ENCODE data around the gene LASP1. TPM values are rescaled to one million over a fixed set of nuclear protein-coding genes. Genes with fewer than 3 reads are reported as not detected.
A peak's percentile ranks its signal among the peaks of the same experiment; 100 is the strongest.

LASP1 gene, protein sequence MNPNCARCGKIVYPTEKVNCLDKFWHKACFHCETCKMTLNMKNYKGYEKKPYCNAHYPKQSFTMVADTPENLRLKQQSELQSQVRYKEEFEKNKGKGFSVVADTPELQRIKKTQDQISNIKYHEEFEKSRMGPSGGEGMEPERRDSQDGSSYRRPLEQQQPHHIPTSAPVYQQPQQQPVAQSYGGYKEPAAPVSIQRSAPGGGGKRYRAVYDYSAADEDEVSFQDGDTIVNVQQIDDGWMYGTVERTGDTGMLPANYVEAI
- total RNA-seq (ENCODE audit: unreplicated experiment), result 146 TPM
- long read RNA-seq, full-length matches to known transcripts, result 30 of 42 reads
- long read RNA-seq, partial matches to known transcripts, result 1 of 42 reads
- long read RNA-seq, other reads (novel, unspliced or antisense), result 11 of 42 reads

DNA sequence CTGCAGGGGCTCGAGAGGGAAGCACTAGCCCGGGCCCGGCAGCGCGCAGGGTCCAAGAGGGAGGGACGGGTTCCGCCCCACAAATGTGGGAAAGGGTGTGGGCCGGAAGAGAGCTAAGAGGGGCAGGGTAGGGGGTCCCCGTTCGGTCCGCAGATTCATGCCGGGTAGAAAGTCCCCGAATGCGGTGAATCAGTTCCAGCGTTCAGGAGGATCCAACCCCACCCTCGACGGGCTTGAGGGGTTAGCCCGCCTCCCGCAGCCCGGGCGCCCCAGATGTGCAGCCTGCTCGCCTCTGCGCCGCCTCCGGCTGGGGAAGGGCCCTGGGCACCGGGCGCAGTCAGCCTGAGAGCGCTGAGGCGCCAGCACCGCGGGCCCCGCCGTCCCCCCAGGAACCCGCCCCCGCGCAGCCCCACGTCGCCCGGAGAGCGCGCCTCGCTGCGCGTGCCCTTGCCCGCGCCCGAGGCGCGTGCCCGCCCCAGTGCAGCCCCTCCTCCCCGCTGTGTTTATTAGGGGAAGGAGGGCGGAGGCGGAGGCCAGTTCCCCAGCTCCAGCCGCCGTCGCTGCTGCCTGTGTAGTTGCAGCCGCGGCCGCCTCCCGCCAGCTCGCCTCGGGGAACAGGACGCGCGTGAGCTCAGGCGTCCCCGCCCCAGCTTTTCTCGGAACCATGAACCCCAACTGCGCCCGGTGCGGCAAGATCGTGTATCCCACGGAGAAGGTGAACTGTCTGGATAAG is at the start of gene LASP1:
LASP1 (plus strand) TSS at position 533 of the 733 bp plus-strand sequence; CDS start at position 665, 132 bp downstream.
- TF ChIP-seq, protein P1, sequence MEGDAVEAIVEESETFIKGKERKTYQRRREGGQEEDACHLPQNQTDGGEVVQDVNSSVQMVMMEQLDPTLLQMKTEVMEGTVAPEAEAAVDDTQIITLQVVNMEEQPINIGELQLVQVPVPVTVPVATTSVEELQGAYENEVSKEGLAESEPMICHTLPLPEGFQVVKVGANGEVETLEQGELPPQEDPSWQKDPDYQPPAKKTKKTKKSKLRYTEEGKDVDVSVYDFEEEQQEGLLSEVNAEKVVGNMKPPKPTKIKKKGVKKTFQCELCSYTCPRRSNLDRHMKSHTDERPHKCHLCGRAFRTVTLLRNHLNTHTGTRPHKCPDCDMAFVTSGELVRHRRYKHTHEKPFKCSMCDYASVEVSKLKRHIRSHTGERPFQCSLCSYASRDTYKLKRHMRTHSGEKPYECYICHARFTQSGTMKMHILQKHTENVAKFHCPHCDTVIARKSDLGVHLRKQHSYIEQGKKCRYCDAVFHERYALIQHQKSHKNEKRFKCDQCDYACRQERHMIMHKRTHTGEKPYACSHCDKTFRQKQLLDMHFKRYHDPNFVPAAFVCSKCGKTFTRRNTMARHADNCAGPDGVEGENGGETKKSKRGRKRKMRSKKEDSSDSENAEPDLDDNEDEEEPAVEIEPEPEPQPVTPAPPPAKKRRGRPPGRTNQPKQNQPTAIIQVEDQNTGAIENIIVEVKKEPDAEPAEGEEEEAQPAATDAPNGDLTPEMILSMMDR (IDR thresholded peaks at IDR 0.05; ENCODE audit: unreplicated experiment), result no peak
- Mint-ChIP-seq H3K27me3 (ENCODE audit: unreplicated experiment) (peaks cover 33% of the 10 kb centered on the region), H3K9me3 (ENCODE audit: unreplicated experiment) (no peaks in the 10 kb centered on the region), H3K27ac (ENCODE audit: unreplicated experiment) (peak within 1 kb of the TSS; percentile 88), H3K4me1 (ENCODE audit: unreplicated experiment) (peaks cover 37% of the 10 kb centered on the region), H3K4me3 (ENCODE audit: unreplicated experiment) (peak within 1 kb of the TSS; percentile 98), H3K36me3 (ENCODE audit: low read depth, unreplicated experiment) (peaks cover 13% of the 10 kb centered on the region)
- DNase-seq (ENCODE audit: low spot score), result peak; percentile 86

DNA sequence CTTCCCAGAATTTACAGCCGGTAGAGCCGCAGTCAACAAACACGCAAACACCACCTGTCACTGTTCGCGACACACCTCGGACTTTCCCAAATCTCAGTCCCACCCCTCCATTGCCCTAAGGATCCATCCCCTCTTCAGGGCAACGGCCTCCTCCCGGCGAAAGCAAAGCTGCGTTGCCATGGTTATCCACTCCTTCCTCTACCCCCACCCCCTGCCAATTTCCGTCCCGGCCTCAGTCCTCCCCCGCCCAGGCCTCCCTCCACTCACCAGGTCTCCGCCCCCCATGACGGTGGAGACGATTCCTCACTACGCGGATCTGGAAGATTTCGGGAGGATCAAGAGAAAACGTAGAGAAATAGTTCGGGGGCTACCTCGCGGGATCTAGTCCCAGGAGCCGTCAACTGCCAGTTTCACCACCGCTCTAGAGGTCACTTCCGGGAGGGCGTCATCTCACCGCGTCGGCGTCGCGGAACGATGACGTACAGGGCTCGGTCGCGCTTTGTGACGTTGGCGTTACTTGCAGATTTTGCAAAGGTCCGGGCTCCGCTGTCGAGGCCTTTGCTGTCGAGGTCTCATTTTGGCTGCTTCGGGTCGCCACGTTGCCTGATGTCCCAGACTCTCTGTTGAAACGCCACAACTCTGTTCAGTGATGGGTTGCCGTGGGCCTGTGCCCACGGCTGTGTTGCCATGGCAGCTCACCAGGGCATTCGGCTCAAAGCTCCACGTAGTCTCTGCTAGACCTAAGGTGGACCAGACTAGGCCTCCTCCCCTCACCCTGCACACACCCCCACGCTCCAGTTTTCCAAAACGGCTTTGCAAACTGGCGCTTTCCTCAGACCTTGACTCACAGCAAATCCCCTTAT is 44.7 kb upstream of the LASP1 start, which contains the start of gene CWC25:
CWC25 (minus strand) TSS at position 423 of the 863 bp plus-strand sequence; CDS start at position 285, 138 bp downstream.
- peak within 1 kb of the TSS; percentile 99 for H3K27ac Mint-ChIP-seq (ENCODE audit: unreplicated experiment)
- no peaks in the 10 kb centered on the region for H3K9me3 Mint-ChIP-seq (ENCODE audit: unreplicated experiment)
- TF ChIP-seq, protein P1 (IDR thresholded peaks at IDR 0.05; ENCODE audit: unreplicated experiment), result no peak
- peak within 1 kb of the TSS; percentile 95 for H3K4me3 Mint-ChIP-seq (ENCODE audit: unreplicated experiment)
- DNase-seq (ENCODE audit: low spot score), result peak; percentile 97
- H3K36me3 Mint-ChIP-seq (ENCODE audit: low read depth, unreplicated experiment), result peaks cover 15% of the 10 kb centered on the region
- H3K4me1 Mint-ChIP-seq (ENCODE audit: unreplicated experiment), result peaks cover 28% of the 10 kb centered on the region
- H3K27me3 Mint-ChIP-seq (ENCODE audit: unreplicated experiment), result peaks cover 23% of the 10 kb centered on the region

GRCh38 chr17:38825762-38826247 is 44.1 kb upstream of the LASP1 start:
- Mint-ChIP-seq H3K27ac (ENCODE audit: unreplicated experiment) (peak overlapping the region; percentile 99), H3K4me1 (ENCODE audit: unreplicated experiment) (peaks cover 28% of the 10 kb centered on the region), H3K27me3 (ENCODE audit: unreplicated experiment) (peaks cover 20% of the 10 kb centered on the region), H3K4me3 (ENCODE audit: unreplicated experiment) (peak overlapping the region; percentile 95), H3K36me3 (ENCODE audit: low read depth, unreplicated experiment) (peaks cover 9% of the 10 kb centered on the region), H3K9me3 (ENCODE audit: unreplicated experiment) (no peaks in the 10 kb centered on the region)
- TF ChIP-seq, protein P1 (IDR thresholded peaks at IDR 0.05; ENCODE audit: unreplicated experiment), result no peak
- no peak for DNase-seq (ENCODE audit: low spot score)

GRCh38 chr17:38844261-38844757 is 25.5 kb upstream of the LASP1 start:
- H3K36me3 Mint-ChIP-seq (ENCODE audit: low read depth, unreplicated experiment), result peaks cover 7% of the 10 kb centered on the region
- no peaks in the 10 kb centered on the region for H3K9me3 Mint-ChIP-seq (ENCODE audit: unreplicated experiment)
- H3K27ac Mint-ChIP-seq (ENCODE audit: unreplicated experiment), result peak overlapping the region; percentile 36
- DNase-seq (ENCODE audit: low spot score), result no peak
- H3K4me1 Mint-ChIP-seq (ENCODE audit: unreplicated experiment), result no peaks in the 10 kb centered on the region
- no peak overlapping the region for H3K4me3 Mint-ChIP-seq (ENCODE audit: unreplicated experiment)
- TF ChIP-seq, protein P1 (IDR thresholded peaks at IDR 0.05; ENCODE audit: unreplicated experiment), result no peak
- H3K27me3 Mint-ChIP-seq (ENCODE audit: unreplicated experiment), result no peaks in the 10 kb centered on the region

Data from endothelial cell (in vitro differentiated cells).